Stimulated activated memory B cell treated with anti-CD40 and anti-IgM and Interleukin-4, amounts not matched to agents 10 μg/mL and 1 μg/mL and 100 μg/mL, for 72 hours (primary cell): ENCODE data around the gene PRAMEF27.
"Not testable (repeated sequence)": the region's sequence is repeated elsewhere in the genome, so short reads cannot be mapped to it uniquely, and the experiment has no call there.

Experiments used
- ATAC-seq: fragments of 150-1000 bp; cut with Tn5 transposase; 2 replicates; pipeline ENCODE4 v1.10.0; 2021
- H3K27ac Mint-ChIP-seq: one replicate; pipeline ENCODE4 v1.8.0; 2022; ENCODE audit warnings: mild to moderate bottlenecking, mixed read lengths
- H3K27me3 Mint-ChIP-seq: one replicate; pipeline ENCODE4 v1.8.0; 2022; ENCODE audit warnings: mixed read lengths
- H3K36me3 Mint-ChIP-seq: one replicate; pipeline ENCODE4 v1.8.0; 2022; ENCODE audit warnings: mixed read lengths
- H3K4me1 Mint-ChIP-seq: one replicate; pipeline ENCODE4 v1.8.0; 2022; ENCODE audit warnings: mixed read lengths
- H3K4me3 Mint-ChIP-seq: one replicate; pipeline ENCODE4 v1.8.0; 2022; ENCODE audit warnings: mild to moderate bottlenecking, moderate library complexity, mixed read lengths
- H3K9me3 Mint-ChIP-seq: one replicate; pipeline ENCODE4 v1.8.0; 2022; ENCODE audit warnings: mixed read lengths

The PRAMEF27 gene

GRCh38 chr1:13056475-13056874, at the start of gene PRAMEF27:
PRAMEF27 (minus strand) TSS chr1:13056575; CDS start chr1:13053659, 2,916 bp downstream.
- not testable (repeated sequence) for H3K27me3 Mint-ChIP-seq

GRCh38 chr1:13070474-13070873, 14.1 kb upstream of the PRAMEF27 start, which contains the start of gene PRAMEF25:
PRAMEF25 (plus strand) TSS chr1:13070774; CDS start chr1:13073694, 2,920 bp downstream.
- not testable (repeated sequence) for H3K9me3 Mint-ChIP-seq, H3K4me3 Mint-ChIP-seq, ATAC-seq, H3K4me1 Mint-ChIP-seq, H3K27me3 Mint-ChIP-seq, H3K36me3 Mint-ChIP-seq, H3K27ac Mint-ChIP-seq

More at GRCh38 chr1:13056475-13056874, at the start of gene PRAMEF27:
- not testable (repeated sequence) for H3K36me3 Mint-ChIP-seq, H3K9me3 Mint-ChIP-seq, H3K27ac Mint-ChIP-seq, H3K4me1 Mint-ChIP-seq, H3K4me3 Mint-ChIP-seq, ATAC-seq

GRCh38 chr1:13019846-13020245, 36.5 kb downstream of the PRAMEF27 start:
- not testable (repeated sequence) for H3K27me3 Mint-ChIP-seq, H3K4me3 Mint-ChIP-seq, H3K4me1 Mint-ChIP-seq, H3K27ac Mint-ChIP-seq, ATAC-seq, H3K36me3 Mint-ChIP-seq, H3K9me3 Mint-ChIP-seq

- not testable (repeated sequence) for H3K4me3 Mint-ChIP-seq, ATAC-seq, H3K27me3 Mint-ChIP-seq, H3K4me1 Mint-ChIP-seq, H3K36me3 Mint-ChIP-seq, H3K27ac Mint-ChIP-seq, H3K9me3 Mint-ChIP-seq
Observed at GRCh38 chr1:13011932-13012331, 44.4 kb downstream of the PRAMEF27 start.

GRCh38 chr1:13009348-13009747, 47.0 kb downstream of the PRAMEF27 start:
- not testable (repeated sequence) for ATAC-seq, H3K27me3 Mint-ChIP-seq, H3K4me1 Mint-ChIP-seq, H3K9me3 Mint-ChIP-seq, H3K27ac Mint-ChIP-seq, H3K4me3 Mint-ChIP-seq, H3K36me3 Mint-ChIP-seq

- H3K27ac Mint-ChIP-seq, H3K4me1 Mint-ChIP-seq, H3K4me3 Mint-ChIP-seq, ATAC-seq, H3K36me3 Mint-ChIP-seq, H3K27me3 Mint-ChIP-seq, H3K9me3 Mint-ChIP-seq: not testable (repeated sequence)
Observed at GRCh38 chr1:13005732-13006131, 50.6 kb downstream of the PRAMEF27 start.
